GM18499 (cell line): ENCODE measurements around the gene HPSE2.

Experiments used
- ATAC-seq: cut with Tn5 transposase; IDR thresholded peaks from one replicate; pipeline ENCODE4 v1.9.1; 2021; ENCODE audit warnings: moderate number of reproducible peaks; ENCODE audit not compliant: insufficient read depth, unreplicated experiment

HPSE2 gene

DNA sequence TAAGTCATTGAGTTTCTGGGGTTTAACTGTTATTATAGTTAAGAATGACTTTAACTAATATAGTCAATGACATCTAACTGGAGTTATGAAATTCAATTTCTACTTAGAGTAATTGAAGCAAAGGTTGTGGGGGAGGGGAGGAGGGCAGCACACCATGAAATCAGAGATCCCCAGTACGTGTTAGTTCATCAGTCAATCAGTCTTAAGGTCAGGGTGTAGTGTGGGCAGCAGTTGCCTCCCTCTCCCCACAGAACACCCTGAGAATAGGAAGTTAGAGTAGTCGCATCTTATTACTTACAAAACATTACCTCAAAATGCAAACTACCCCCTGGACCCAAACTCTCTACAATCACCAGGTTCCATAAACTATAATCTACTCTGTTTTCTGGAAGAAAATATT lies 781.9 kb downstream of the HPSE2 start:
- ATAC-seq: no peak

- ATAC-seq: no peak
These were observed 785.0 kb downstream of the HPSE2 start for GRCh38 chr10:98450618-98451017.

- ATAC-seq: no peak
These were observed 786.4 kb downstream of the HPSE2 start for GRCh38 chr10:98449287-98449686.

- ATAC-seq: peak; percentile 41
These were observed 788.9 kb downstream of the HPSE2 start, which contains the start of gene HPS1 for GRCh38 chr10:98446661-98447221. Gene HPS1, minus strand, starts transcription at chr10:98446935. Its CDS starts 3,695 bp downstream, at chr10:98443240.

DNA sequence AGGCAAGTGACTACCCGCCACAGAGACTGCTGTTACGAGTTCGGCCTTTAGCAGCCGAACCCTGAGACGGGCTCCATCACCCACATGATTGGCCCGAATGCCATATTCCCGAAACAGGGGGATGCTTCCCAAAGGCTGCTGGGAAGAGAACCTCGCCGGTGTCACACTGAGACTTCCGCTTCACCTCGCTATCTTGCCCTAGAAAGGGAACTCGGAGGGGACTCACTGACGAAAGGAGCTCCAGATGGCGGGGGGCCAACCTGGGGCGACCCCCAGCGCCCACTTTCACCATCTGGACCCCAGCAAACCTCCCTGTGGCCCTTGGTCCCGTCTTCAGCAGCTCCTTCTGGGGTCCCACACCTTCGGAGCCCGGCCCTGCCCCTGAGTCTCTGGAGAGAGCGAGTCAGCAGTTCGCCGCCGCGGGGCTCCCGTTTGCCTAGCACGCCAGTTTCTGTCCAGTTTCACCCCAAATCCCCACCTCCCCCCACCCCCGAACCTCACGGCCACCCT lies 789.4 kb downstream of the HPSE2 start:
- peak; percentile 1 for ATAC-seq

DNA sequence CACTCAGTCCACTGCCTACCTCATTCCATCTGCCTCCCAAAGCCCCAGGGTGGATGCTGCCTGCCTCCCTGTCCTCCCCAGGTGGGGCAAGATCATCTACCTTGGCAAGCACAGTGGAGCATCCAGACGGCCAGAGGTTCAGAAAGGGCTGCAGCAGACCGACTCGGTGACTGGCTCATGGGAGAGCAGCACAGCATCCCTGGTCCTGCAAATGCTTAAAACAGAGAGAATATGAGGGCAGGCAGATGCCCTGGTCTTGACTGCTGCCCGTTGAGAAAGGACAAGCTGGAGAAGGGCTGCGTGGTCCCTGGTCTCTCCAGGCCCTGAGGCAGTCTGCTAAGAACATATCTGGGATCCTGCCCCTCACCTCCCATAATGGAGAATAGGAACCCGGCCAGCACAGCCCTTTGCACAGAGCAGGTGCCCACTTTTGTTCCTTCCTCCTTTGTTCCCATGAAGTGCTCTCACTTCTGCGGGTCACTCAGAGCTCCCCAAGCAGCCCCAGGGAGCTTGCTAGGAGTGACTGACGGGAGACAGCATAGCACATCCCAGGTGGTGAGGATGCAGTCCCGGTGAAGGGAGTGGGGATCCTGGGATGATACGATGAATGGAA lies 790.3 kb downstream of the HPSE2 start:
- ATAC-seq: no peak

DNA sequence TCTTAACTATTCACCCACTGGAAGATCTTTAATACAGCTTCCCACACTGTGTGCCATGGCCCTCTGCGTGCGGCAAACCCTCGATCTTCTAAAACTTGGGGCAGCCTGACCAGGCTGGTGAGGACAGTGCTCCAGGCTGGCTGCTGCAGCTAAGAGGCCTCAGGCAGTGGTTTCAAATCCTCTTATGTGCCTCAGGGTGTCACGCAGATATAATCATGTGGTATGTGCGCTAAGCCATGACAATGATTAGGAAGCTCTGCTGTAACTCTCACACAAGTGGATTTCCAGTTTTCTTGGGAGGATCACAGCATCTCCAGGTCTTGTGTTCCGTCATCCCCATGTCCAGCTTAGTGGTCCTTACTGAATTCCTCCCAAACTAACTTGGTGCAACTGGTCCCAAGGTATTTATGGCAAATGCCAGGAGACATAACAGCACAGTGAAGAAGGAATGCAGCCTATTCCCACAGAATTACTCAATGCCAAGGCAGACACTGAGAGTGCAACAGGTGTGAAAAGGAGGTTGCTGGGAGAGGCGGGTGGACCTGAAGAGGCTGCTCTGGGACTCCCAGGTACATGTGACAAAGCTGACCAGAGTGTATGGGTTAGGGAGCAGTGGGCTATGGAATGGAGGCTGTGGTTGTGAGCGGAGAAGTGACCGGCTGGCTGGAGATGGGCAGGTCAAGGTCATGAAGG lies 791.2 kb downstream of the HPSE2 start:
- no peak for ATAC-seq

GRCh38 chr10:98438715-98439114 lies 796.9 kb downstream of the HPSE2 start:
- no peak for ATAC-seq

DNA sequence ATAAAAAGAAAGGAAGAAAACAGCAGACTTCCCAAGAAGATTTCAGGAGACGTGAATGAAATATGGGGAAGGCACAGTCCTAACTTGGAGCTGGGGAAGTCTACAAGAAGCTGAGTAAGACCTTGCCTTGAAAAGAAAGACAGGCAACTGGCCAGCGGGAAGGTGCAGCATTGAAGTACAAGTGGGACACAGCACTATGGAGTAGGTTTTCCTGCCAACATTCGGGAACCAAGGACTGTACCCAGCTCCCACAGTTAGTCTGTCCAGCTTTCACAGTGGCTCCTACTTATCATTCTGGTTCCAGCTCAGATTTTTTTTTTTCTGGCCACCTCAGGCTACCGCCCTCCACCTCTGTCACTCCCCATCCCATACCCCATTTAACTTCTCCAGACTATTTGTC lies 798.9 kb downstream of the HPSE2 start:
- no peak for ATAC-seq

DNA sequence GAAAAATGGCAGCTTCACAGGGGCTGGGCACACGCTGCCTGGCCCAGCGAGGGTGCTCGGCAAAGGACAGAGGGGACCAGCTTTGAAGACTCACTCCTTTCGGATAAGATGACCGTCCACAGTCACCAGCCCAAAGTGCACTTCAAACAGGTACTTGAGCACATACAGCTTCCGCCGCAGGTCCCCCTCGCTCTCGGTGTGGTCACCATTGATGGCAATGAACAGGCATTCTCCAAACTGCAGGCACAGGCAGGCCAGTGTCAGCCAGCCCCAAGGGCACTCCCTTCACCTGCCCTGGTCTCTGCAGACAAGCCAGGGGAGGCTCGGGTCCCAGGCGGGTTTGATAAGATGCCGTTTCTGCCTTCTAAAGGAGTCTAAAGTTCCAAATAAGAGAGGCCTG lies 800.5 kb downstream of the HPSE2 start:
- ATAC-seq: no peak

DNA sequence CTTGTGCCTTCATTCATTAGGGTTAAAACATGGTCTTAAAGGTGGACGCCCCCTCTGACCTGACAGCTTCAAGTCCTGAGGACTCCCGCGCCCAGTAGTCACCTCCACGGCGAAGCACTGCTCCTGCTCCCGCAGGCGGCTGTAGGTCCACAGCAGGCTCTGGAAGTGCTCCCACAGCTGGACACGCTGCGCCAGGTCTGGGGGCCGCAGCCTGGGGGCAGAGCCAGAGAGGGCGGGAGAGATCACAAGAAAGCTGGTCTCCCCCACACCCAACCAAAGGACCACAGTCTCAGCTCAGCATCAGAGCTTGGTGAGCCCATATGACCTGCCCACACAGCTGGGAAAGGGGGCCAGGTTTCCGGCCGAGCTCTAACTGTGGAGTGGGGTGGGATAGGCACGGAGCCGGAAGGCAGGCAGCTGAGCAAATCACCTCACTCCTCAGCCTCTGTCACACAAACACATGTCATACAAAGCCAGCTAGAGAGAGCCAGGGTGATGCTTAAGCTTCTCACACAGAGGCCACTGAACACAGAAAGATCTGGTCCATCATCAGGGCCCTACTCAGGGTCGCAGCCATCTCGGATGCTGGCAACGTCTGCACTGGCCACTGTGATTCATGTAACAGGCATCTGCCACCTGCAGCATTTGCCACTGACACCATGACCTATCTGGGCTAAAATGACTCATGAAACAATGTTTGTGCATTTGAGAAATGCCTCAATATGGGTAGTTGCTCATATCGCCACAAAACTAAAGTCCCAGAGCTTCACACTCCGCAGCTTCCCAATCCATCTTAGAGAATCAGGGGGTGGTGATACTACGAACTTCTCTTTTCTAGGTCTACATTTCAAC lies 801.5 kb downstream of the HPSE2 start:
- ATAC-seq: no peak

- ATAC-seq: no peak
These were observed 802.3 kb downstream of the HPSE2 start for GRCh38 chr10:98433371-98433770.

DNA sequence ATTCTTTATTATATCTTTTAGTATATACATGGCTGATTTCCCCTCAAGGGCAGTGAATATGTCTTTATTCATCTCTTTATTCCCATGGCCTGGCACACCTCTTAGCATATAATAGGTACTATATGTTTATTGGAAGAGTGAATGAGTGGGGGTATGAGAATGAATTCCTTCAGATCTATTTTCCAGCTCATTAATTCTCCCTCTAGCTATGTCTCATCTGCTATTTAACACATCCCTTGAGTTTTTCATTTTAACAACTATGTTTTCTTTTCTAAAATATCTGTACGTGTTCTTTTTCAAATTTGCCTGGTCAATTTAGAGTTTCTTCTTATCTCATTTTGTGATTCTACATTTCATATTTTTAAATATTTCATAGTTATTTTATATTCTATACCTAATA lies 803.3 kb downstream of the HPSE2 start:
- ATAC-seq: no peak

GRCh38 chr10:98431016-98431415 lies 804.6 kb downstream of the HPSE2 start:
- no peak for ATAC-seq

- ATAC-seq: no peak
These were observed 805.2 kb downstream of the HPSE2 start for GRCh38 chr10:98430427-98430826.

DNA sequence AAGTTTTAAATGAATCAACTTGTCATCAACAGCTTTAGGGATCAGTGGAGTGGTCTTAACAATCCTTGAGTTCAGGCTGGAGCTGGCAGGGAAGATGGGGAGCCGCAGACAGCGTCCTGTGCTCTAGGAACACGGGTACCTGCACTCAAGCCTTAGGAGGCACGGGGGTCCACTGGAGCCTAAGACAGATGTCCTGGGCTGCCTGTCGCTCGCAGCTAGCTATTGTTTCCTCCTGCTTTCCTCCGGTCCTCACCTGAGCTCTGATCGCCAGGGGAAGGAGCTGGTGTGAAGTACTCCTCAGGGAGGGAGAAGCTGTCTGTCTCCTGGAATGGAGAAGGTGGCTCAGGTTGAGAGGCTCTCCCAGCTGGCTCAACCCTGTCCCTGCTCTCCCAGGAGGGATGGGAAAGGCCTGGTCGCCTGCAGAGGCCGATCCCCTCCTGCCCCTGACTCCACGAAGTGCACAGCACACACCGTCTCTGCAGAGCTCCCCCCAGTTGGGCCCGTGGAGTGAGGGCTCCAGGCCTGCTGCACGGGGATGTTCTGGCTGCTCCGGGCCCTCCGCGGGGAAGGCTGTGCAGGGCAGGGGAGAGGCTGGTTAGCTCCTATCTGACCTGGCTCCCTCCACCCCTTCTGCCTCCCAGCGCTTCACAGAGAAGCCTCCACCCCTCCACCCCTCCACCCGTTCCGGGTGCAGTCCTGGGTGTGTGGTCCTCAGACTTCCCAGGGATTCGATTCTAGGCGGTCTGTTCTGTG lies 806.2 kb downstream of the HPSE2 start:
- no peak for ATAC-seq

DNA sequence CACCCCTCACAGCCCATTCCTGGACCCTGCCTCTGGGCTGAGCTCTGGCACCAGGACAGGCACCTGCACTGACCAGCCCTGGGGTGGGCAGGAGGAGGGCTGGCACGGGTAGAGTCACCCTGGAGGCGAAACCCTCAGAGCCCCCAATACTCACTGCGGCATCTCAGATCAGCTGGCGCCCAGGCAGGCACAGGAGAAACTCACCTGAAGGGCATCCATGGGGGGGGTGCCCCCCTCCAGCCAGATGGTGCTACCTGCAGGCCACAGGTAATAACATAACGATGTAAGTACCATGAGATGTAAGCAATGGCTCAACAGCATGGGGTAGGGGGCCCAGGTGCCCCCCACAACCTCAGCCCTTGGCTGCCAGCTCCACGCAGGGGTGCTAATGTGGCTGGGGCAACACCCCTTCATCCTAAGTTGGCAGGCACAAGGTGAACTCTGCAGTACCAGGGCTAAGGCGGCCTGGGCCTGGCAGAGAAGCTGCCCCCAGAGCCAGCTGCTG lies 808.6 kb downstream of the HPSE2 start:
- no peak for ATAC-seq

DNA sequence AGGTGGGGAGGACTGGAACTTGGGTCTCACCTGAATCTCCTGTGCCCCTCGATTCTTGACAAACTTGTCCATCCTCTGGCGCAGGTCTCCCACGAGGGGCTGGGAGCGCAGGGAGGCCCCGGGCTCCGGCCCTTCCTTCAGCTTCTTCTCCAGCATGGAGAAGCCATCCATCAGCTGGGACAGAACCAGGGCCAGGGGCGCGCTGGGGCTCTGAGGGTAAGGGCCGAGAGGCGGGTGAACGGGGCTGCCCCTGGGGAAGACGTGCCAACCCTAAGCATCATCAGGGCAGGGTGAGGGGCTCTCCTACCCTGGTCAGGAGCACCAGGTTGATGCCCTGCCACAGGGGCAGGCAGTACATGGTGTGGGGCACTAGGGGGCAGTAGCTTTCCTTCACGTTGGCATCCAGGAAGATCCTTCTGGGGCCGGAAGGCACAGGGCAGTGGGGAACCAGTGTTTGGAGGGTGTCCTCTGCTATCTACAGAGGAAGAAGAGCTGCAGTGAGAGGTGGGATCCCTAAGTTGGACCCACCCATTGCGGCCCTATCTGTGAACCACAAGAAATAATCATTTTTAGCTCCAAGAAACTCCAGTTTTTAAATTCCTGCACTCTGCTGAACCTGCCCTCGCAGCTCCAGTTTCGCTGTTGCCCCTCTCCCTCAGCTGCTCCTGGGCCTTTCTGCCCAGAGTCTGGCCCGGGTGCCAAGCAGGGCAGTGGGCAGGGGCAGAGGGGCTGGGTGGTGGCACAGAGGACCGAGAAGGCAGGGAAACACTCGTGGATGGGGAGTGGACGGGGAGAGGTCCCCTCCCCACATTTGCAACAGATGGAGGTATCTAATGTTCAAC lies 809.9 kb downstream of the HPSE2 start:
- ATAC-seq: no peak
